Measurements from ENCODE around the gene NCAM1.

DNA sequence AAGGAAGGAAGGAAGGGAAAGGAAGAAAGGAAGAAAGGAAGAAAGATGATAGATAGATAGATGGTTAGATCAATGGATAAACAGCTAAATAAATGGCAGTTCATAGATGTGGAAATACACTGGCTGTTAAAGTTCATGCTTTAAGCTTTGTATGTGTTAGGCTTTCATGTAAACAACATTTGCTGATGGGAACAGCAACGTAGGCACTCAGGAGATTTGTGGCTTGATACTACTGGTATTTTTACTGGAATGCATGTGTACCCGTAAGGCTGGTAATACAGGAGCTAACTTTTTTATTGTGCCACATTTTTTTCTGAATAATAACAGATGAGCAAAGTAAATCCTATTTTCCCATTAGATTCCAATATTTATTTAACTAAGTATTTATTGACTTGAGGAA lies 85.6 kb downstream of the NCAM1 start:
- TF ChIP-seq, protein P1, sequence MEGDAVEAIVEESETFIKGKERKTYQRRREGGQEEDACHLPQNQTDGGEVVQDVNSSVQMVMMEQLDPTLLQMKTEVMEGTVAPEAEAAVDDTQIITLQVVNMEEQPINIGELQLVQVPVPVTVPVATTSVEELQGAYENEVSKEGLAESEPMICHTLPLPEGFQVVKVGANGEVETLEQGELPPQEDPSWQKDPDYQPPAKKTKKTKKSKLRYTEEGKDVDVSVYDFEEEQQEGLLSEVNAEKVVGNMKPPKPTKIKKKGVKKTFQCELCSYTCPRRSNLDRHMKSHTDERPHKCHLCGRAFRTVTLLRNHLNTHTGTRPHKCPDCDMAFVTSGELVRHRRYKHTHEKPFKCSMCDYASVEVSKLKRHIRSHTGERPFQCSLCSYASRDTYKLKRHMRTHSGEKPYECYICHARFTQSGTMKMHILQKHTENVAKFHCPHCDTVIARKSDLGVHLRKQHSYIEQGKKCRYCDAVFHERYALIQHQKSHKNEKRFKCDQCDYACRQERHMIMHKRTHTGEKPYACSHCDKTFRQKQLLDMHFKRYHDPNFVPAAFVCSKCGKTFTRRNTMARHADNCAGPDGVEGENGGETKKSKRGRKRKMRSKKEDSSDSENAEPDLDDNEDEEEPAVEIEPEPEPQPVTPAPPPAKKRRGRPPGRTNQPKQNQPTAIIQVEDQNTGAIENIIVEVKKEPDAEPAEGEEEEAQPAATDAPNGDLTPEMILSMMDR (IDR thresholded peaks at IDR 0.05): no peak
- TF ChIP-seq POLR2A (IDR thresholded peaks at IDR 0.05): no peak

Data from right lobe of liver (tissue), 4 donors.